ENCODE measurements around the gene MAGEA4. TPM values are rescaled to one million over a fixed set of nuclear protein-coding genes. Genes with fewer than 3 reads are reported as not detected.

The MAGEA4 gene
- total and polyA plus RNA-seq, 10 of the 15 experiments (the other 5 are each of a cell fraction or from before 2014, with no cell fraction given) = not detected

GRCh38 chrX:151958101-151958500 lies 45.4 kb downstream of the MAGEA4 start:
- in situ Hi-C loops (cut with MboI) = no loop called here
- no peak overlapping the region for H3K27ac ChIP-seq (ENCODE audit: control insufficient read depth, insufficient read depth)

More at GRCh38 chrX:151958101-151958500, 45.4 kb downstream of the MAGEA4 start:
- no peaks in the 10 kb centered on the region for H3K27me3 ChIP-seq (replicated peaks in 1 of 2; ENCODE audit: control insufficient read depth in 2 of 2, insufficient read depth in 2 of 2, low read length in 1 of 2)
- no peak overlapping the region for H3K9ac ChIP-seq (ENCODE audit: control insufficient read depth, insufficient read depth, low read length)
- no peak overlapping the region for H3K4me2 ChIP-seq (ENCODE audit: control insufficient read depth, insufficient read depth)
- H3K36me3 ChIP-seq (ENCODE audit: control insufficient read depth in 2 of 2, insufficient read depth in 2 of 2, low read length in 1 of 2) = no peaks in the 10 kb centered on the region
- RAD21 ChIA-PET (ENCODE audit: unreplicated experiment) = no interaction called here
- DNase-seq (ENCODE audit: low read depth, low spot score) = no peak
- intact Hi-C loops (cut with micrococcal nuclease; ENCODE audit: unreplicated experiment) = no loop called here
- H3K4me3 ChIP-seq = no peak overlapping the region
- CTCF ChIA-PET = no interaction called here
- TF ChIP-seq, protein P1, sequence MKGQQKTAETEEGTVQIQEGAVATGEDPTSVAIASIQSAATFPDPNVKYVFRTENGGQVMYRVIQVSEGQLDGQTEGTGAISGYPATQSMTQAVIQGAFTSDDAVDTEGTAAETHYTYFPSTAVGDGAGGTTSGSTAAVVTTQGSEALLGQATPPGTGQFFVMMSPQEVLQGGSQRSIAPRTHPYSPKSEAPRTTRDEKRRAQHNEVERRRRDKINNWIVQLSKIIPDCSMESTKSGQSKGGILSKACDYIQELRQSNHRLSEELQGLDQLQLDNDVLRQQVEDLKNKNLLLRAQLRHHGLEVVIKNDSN (IDR thresholded peaks at IDR 0.05; ENCODE audit: borderline replicate concordance, extremely low read length, insufficient read depth, low read depth, low read length) = no peak
- TF ChIP-seq CBX3 (IDR thresholded peaks at IDR 0.05; ENCODE audit: borderline replicate concordance, low read depth) (no peak), ATF7 (IDR thresholded peaks at IDR 0.05; ENCODE audit: low read depth) (no peak), NR2C2 (IDR thresholded peaks at IDR 0.05; ENCODE audit: borderline replicate concordance, control insufficient read depth, insufficient read length, low read depth) (no peak), BHLHE40 (IDR thresholded peaks at IDR 0.05; ENCODE audit: borderline replicate concordance in 1 of 2, low read depth in 2 of 2, low read length in 1 of 2) (no peak), SUPT20H (IDR thresholded peaks at IDR 0.05; ENCODE audit: borderline replicate concordance, control insufficient read depth, low read depth, low read length) (no peak), BACH1 (IDR thresholded peaks at IDR 0.05; ENCODE audit: borderline replicate concordance) (no peak), CTCF (IDR thresholded peaks at IDR 0.05 in 2 of 3, conservative IDR thresholded peaks at IDR 0.05 in 1 of 3; ENCODE audit: control insufficient read depth in 2 of 3, extremely low read depth in 1 of 3, insufficient read depth in 1 of 3, low read depth in 3 of 3, low read length in 3 of 3) (no peak), ZZZ3 (IDR thresholded peaks at IDR 0.05; ENCODE audit: control insufficient read depth, insufficient read length, low read depth) (no peak), ZBTB4 (CRISPR knock-in tag; IDR thresholded peaks at IDR 0.05) (no peak), BCLAF1 (IDR thresholded peaks at IDR 0.05) (no peak), TARDBP (IDR thresholded peaks at IDR 0.05; ENCODE audit: borderline replicate concordance) (no peak)
- POLR2A ChIA-PET = no interaction called here
- H3K9me3 ChIP-seq (replicated peaks; ENCODE audit: control insufficient read depth, insufficient read depth, low read length) = no peaks in the 10 kb centered on the region; the same call in 2 of the 3 replicates
- SMC1A ChIA-PET (ENCODE audit: uncharacterized antibody, unreplicated experiment) = no interaction called here
- no peaks in the 10 kb centered on the region for H3K79me2 ChIP-seq (ENCODE audit: control insufficient read depth, insufficient read depth, low read length)
- H4K20me1 ChIP-seq (ENCODE audit: control insufficient read depth, insufficient read depth) = no peaks in the 10 kb centered on the region
- no peak for FAIRE-seq
- WGBS (ENCODE audit: insufficient coverage, insufficient replicate concordance, low lambda C conversion rate, missing lambda C conversion rate) = 46% methylated on average over 4 of the region's 4 CpGs
- no peak for ATAC-seq
- H2AFZ ChIP-seq (ENCODE audit: control insufficient read depth, low read depth, low read length) = no peak overlapping the region
- no TSS peak for BruUV-seq (replicated peaks)
- H3K4me1 ChIP-seq (ENCODE audit: control insufficient read depth, insufficient read depth, low read length) = no peaks in the 10 kb centered on the region
